IMR-90 (cell line): ENCODE measurements around the gene RNU6-9. TPM values are rescaled to one million over a fixed set of nuclear protein-coding genes. Genes with fewer than 3 reads are reported as not detected.

ENCODE experiments used
- ATAC-seq: fragments of 200-7000 bp; cut with Tn5 transposase; 2 replicates; pipeline ENCODE4 v1.9.1; 2020; ENCODE audit warnings: low read depth, mild to moderate bottlenecking, moderate library complexity
- BruUV-seq: library from RNA; stranded (reverse); fragments of 400-500 nt; replicated peaks from 2 replicates; lab custom pipeline; 2021; lab: Mats Ljungman, UMichigan
- CTCF ChIA-PET: fragments of 300-600 bp; formaldehyde crosslinking; extraction: SDS; loops from one replicate; lab custom pipeline; 2021; ENCODE audit warnings: antibody characterized with exemption; lab: Yijun Ruan, JAX
- POLR2A ChIA-PET: fragments of 300-600 bp; sonication (Branson Sonifier 250); formaldehyde crosslinking; loops from one replicate; lab custom pipeline; 2022; ENCODE audit warnings: antibody characterized with exemption; ENCODE audit not compliant: unreplicated experiment; lab: Charles Lee
- DNase-seq: peaks from one replicate; pipeline ENCODE4 v3.0.0; 2013
- H2AFZ ChIP-seq: replicated peaks from 2 replicates; pipeline ENCODE3; 2013; ENCODE audit warnings: low read length, mild to moderate bottlenecking; ENCODE audit not compliant: poor library complexity
- H2AK5ac ChIP-seq: 2 replicates; pipeline ENCODE4 v1.6.1; 2013; ENCODE audit warnings: low read depth, low read length, inconsistent platforms
- H2AK9ac ChIP-seq: replicated peaks from 2 replicates; pipeline ENCODE3; 2013; ENCODE audit warnings: mild to moderate bottlenecking, low read depth, low read length, moderate library complexity; ENCODE audit not compliant: poor library complexity
- H2BK120ac ChIP-seq: 2 replicates; pipeline ENCODE4 v1.6.1; 2013; ENCODE audit warnings: low read depth, low read length, inconsistent platforms
- H2BK15ac ChIP-seq: 3 replicates; pipeline ENCODE4 v1.6.1; 2013; ENCODE audit warnings: low read depth, low read length, inconsistent platforms
- H2BK20ac ChIP-seq: 2 replicates; pipeline ENCODE4 v1.6.1; 2013; ENCODE audit warnings: low read depth, mild to moderate bottlenecking, inconsistent platforms, low read length, moderate library complexity
- H2BK5ac ChIP-seq: 2 replicates; pipeline ENCODE4 v1.6.1; 2013; ENCODE audit warnings: mild to moderate bottlenecking, low read depth, low read length, inconsistent platforms; ENCODE audit not compliant: poor library complexity, severe bottlenecking
- H3K14ac ChIP-seq: replicated peaks from 2 replicates; pipeline ENCODE4 v1.6.1; 2013; ENCODE audit warnings: low read depth, low read length, inconsistent platforms
- H3K18ac ChIP-seq: 2 replicates; pipeline ENCODE4 v1.6.1; 2013; ENCODE audit warnings: low read depth, low read length, control low read depth
- H3K23ac ChIP-seq: 2 replicates; pipeline ENCODE4 v1.6.1; 2013; ENCODE audit warnings: low read depth, low read length, inconsistent platforms
- H3K27ac ChIP-seq: 2 replicates; pipeline ENCODE4 v1.5.1; 2013; ENCODE audit warnings: mild to moderate bottlenecking, control low read depth, low read length; ENCODE audit not compliant: insufficient read depth
- H3K27me3 ChIP-seq: 2 replicates; pipeline ENCODE4 v1.6.1; 2013; ENCODE audit warnings: low read length; ENCODE audit not compliant: control insufficient read depth, insufficient read depth
- H3K36me3 ChIP-seq: 2 replicates; pipeline ENCODE4 v1.6.1; 2013; ENCODE audit warnings: low read length, mixed read lengths; ENCODE audit not compliant: control insufficient read depth, insufficient read depth
- H3K4ac ChIP-seq: 2 replicates; pipeline ENCODE4 v1.6.1; 2013; ENCODE audit warnings: low read depth, low read length, inconsistent platforms
- H3K4me1 ChIP-seq: 2 replicates; pipeline ENCODE4 v1.6.1; 2013; ENCODE audit warnings: low read length, mixed read lengths; ENCODE audit not compliant: control insufficient read depth, insufficient read depth
- H3K4me2 ChIP-seq: 2 replicates; pipeline ENCODE4 v1.6.1; 2013; ENCODE audit warnings: low read depth, mild to moderate bottlenecking, control low read depth, low read length, moderate library complexity
- H3K4me3 ChIP-seq: 2 replicates; pipeline ENCODE4 v1.5.1; 2013; ENCODE audit warnings: low read depth, mild to moderate bottlenecking, control low read depth, low read length, moderate library complexity; ENCODE audit not compliant: insufficient read depth
- H3K56ac ChIP-seq: 2 replicates; pipeline ENCODE4 v1.6.1; 2013; ENCODE audit warnings: low read length, inconsistent platforms; ENCODE audit not compliant: insufficient read depth; ENCODE audit errors: extremely low read depth
- H3K79me1 ChIP-seq, 2 experiments: 2 replicates each; pipeline ENCODE4 v1.6.1; 2013; ENCODE audit warnings: low read length in 2 of 2, inconsistent platforms in 1 of 2, low read depth in 1 of 2
- H3K9ac ChIP-seq: 2 replicates; pipeline ENCODE4 v1.6.1; 2013; ENCODE audit warnings: low read depth, low read length, control low read depth
- H3K9me1 ChIP-seq: 2 replicates; pipeline ENCODE4 v1.6.1; 2013; ENCODE audit warnings: low read length, inconsistent platforms; ENCODE audit not compliant: insufficient read depth
- H3K9me3 ChIP-seq: 2 replicates; pipeline ENCODE4 v1.6.1; 2013; ENCODE audit warnings: low read length; ENCODE audit not compliant: control insufficient read depth, insufficient read depth
- H4K20me1 ChIP-seq: 2 replicates; pipeline ENCODE4 v1.6.1; 2013; ENCODE audit warnings: low read length, inconsistent platforms; ENCODE audit not compliant: insufficient read depth
- H4K5ac ChIP-seq: 2 replicates; pipeline ENCODE4 v1.6.1; 2013; ENCODE audit warnings: mild to moderate bottlenecking, low read depth, low read length, control low read depth
- H4K8ac ChIP-seq, 2 experiments: 2 replicates each; pipeline ENCODE4 v1.6.1; 2013; ENCODE audit warnings: low read depth in 2 of 2, low read length in 2 of 2, control low read depth in 1 of 2, inconsistent platforms in 1 of 2
- H4K91ac ChIP-seq: 2 replicates; pipeline ENCODE4 v1.6.1; 2013; ENCODE audit warnings: low read depth, low read length, inconsistent platforms; ENCODE audit not compliant: insufficient read depth
- BHLHE40 ChIP-seq: fragments of 150-350 bp; IDR thresholded peaks from 2 replicates; pipeline ENCODE4 v1.6.1; 2016; ENCODE audit warnings: mild to moderate bottlenecking, low read depth, low read length
- CHD1 ChIP-seq: IDR thresholded peaks from 2 replicates; pipeline ENCODE4 v1.6.1; 2012; ENCODE audit warnings: low read depth, low read length, improper control_type of control experiment
- FOS ChIP-seq: fragments of 150-350 bp; IDR thresholded peaks from 2 replicates; pipeline ENCODE4 v1.6.1; 2016; ENCODE audit warnings: low read depth, low read length
- MXI1 ChIP-seq: IDR thresholded peaks from 2 replicates; pipeline ENCODE4 v1.6.1; 2012; ENCODE audit warnings: low read depth, mild to moderate bottlenecking, low read length, moderate library complexity, borderline replicate concordance
- NFE2L2 ChIP-seq: fragments of 150-350 bp; IDR thresholded peaks from 2 replicates; pipeline ENCODE4 v1.6.1; 2016; ENCODE audit warnings: low read depth, mild to moderate bottlenecking, low read length
- RAD21 ChIP-seq: IDR thresholded peaks from 2 replicates; pipeline ENCODE4 v1.6.1; 2012; ENCODE audit warnings: low read length, improper control_type of control experiment
- RCOR1 ChIP-seq: IDR thresholded peaks from 2 replicates; pipeline ENCODE4 v1.6.1; 2012; ENCODE audit warnings: mild to moderate bottlenecking, low read length, improper control_type of control experiment; ENCODE audit not compliant: insufficient replicate concordance
- SMC3 ChIP-seq: fragments of 150-350 bp; IDR thresholded peaks from 2 replicates; pipeline ENCODE4 v1.6.1; 2016; ENCODE audit warnings: low read depth, mild to moderate bottlenecking, antibody characterized with exemption, low read length, moderate library complexity
- WGBS, 2 experiments: methylation state at CpG; one replicate each; pipeline versions ENCODE4 v1.1.5 to v1.1.7; 2013; ENCODE audit warnings: missing lambda C conversion rate in 2 of 2; ENCODE audit not compliant: insufficient read length in 1 of 2; ENCODE audit errors: extremely low coverage in 2 of 2; 5-methylcytosine and 5-hydroxymethylcytosine counted together
- dilution Hi-C: fragments of 300-500 bp; cut with HindIII; formaldehyde crosslinking; loops from one replicate; pipeline ENCODE4 v1.14.3; 2018; ENCODE audit warnings: low sequenced_read_pairs; ENCODE audit not compliant: unreplicated experiment
- in situ Hi-C: fragments of 300-500 bp; cut with MboI; formaldehyde crosslinking; loops from 3 replicates; pipeline ENCODE4 v1.14.3; 2019; ENCODE audit warnings: low sequenced_read_pairs, inconsistent platforms, mixed read lengths
- intact Hi-C: fragments of 100-400 bp; cut with micrococcal nuclease; formaldehyde crosslinking; loops from 2 replicates; pipeline ENCODE4 v1.10.0; 2022
- polyA plus RNA-seq, 3 experiments: library from polyadenylated mRNA; depleted of rRNA; stranded (reverse); fragments of >200 nt; gene quantifications; 2 replicates each; pipeline ENCODE4 v1.2.3, GENCODE V29; 2012; ENCODE audit warnings: low replicate concordance in 1 of 3
- total RNA-seq: library from RNA; depleted of rRNA; stranded (reverse); fragments of >200 nt; gene quantifications from 2 replicates; pipeline ENCODE4 v1.2.3, GENCODE V29; 2012
- TF ChIP-seq, protein P1 (sequence below): fragments of 150-350 bp; IDR thresholded peaks from 2 replicates; pipeline ENCODE4 v1.6.1; 2017; ENCODE audit warnings: mild to moderate bottlenecking, antibody characterized with exemption, low read length, low read depth
- TF ChIP-seq, protein P2 (sequence below): conservative IDR thresholded peaks from 2 replicates; pipeline ENCODE4 v1.5.1; 2012; ENCODE audit warnings: mild to moderate bottlenecking, low read depth, low read length, improper control_type of control experiment
- TF ChIP-seq, protein P3 (sequence below): fragments of 150-350 bp; IDR thresholded peaks from 2 replicates; pipeline ENCODE4 v1.6.1; 2016; ENCODE audit warnings: low read depth, mild to moderate bottlenecking, low read length, moderate library complexity, borderline replicate concordance

The RNU6-9 gene
- total and polyA plus RNA-seq, 2 of the 4 experiments (the other 2 are of a cell fraction): not detected

DNA sequence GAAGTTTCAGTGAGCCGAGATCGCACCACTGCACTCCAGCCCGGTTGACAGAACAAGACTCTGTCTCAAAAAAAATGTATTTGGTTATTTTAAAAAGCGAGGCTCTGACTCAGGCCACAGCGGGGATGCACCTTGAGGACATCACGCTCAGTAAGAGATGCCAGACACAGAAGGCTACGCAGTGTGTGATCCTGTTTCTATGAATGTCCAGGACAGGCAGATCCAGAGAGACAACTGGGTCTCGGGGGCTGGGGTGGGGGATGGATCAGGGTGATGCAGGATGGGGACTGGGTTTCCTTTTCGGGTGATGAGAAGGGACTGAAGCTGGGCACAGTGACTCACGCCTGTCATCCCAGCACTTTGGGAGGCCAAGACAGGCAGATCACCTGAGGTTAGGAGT is 5.7 kb upstream of the RNU6-9 start:
- Histone ChIP-seq H2AFZ (no peak overlapping the region), H4K91ac (no peak overlapping the region), H3K4me3 (no peak overlapping the region), H3K4me1 (no peaks in the 10 kb centered on the region), H4K20me1 (peaks cover 3% of the 10 kb centered on the region), H3K23ac (no peak overlapping the region), H3K9me1 (no peaks in the 10 kb centered on the region), H4K5ac (no peak overlapping the region), H3K4me2 (no peak overlapping the region), H2BK20ac (no peak overlapping the region), H3K18ac (no peak overlapping the region), H2BK5ac (no peak overlapping the region), H2AK9ac (no peak overlapping the region), H4K8ac (no peak overlapping the region), H2BK120ac (no peak overlapping the region), H3K36me3 (peaks cover 67% of the 10 kb centered on the region), H3K56ac (no peak overlapping the region), H3K14ac (no peak overlapping the region), H3K79me1 (peaks cover 13 to 44% of the 10 kb centered on the region in 2 experiments; a peak in 3 of 4 replicates), H3K27me3 (no peaks in the 10 kb centered on the region), H3K9ac (no peak overlapping the region), H3K4ac (no peak overlapping the region), H3K27ac (no peak overlapping the region), H3K9me3 (no peaks in the 10 kb centered on the region), H2BK15ac (no peak overlapping the region), H2AK5ac (no peak overlapping the region)
- DNase-seq: no peak
- intact Hi-C loops (no loop called here), dilution Hi-C loops (no loop called here), in situ Hi-C loops (no loop called here)
- WGBS, 2 experiments: 93% methylated on average over 4 of the region's 10 CpGs; no CpG with 5 or more reads in 1 of the 2 experiments
- POLR2A ChIA-PET: interaction anchor here (0.7 kb wide), 1 partner anchor 51 kb away, joined by 21 read pairs; no protein-coding TSS in a partner anchor
- no peak for ATAC-seq
- BruUV-seq: no TSS peak
- TF ChIP-seq RAD21: no peak
- TF ChIP-seq, protein P1, sequence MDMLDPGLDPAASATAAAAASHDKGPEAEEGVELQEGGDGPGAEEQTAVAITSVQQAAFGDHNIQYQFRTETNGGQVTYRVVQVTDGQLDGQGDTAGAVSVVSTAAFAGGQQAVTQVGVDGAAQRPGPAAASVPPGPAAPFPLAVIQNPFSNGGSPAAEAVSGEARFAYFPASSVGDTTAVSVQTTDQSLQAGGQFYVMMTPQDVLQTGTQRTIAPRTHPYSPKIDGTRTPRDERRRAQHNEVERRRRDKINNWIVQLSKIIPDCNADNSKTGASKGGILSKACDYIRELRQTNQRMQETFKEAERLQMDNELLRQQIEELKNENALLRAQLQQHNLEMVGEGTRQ: no peak
- no peak for TF ChIP-seq NFE2L2
- TF ChIP-seq BHLHE40: no peak
- TF ChIP-seq CHD1: no peak
- TF ChIP-seq RCOR1: no peak
- no peak for TF ChIP-seq MXI1
- no peak for TF ChIP-seq FOS
- TF ChIP-seq, protein P2, sequence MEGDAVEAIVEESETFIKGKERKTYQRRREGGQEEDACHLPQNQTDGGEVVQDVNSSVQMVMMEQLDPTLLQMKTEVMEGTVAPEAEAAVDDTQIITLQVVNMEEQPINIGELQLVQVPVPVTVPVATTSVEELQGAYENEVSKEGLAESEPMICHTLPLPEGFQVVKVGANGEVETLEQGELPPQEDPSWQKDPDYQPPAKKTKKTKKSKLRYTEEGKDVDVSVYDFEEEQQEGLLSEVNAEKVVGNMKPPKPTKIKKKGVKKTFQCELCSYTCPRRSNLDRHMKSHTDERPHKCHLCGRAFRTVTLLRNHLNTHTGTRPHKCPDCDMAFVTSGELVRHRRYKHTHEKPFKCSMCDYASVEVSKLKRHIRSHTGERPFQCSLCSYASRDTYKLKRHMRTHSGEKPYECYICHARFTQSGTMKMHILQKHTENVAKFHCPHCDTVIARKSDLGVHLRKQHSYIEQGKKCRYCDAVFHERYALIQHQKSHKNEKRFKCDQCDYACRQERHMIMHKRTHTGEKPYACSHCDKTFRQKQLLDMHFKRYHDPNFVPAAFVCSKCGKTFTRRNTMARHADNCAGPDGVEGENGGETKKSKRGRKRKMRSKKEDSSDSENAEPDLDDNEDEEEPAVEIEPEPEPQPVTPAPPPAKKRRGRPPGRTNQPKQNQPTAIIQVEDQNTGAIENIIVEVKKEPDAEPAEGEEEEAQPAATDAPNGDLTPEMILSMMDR: no peak
- TF ChIP-seq, protein P3, sequence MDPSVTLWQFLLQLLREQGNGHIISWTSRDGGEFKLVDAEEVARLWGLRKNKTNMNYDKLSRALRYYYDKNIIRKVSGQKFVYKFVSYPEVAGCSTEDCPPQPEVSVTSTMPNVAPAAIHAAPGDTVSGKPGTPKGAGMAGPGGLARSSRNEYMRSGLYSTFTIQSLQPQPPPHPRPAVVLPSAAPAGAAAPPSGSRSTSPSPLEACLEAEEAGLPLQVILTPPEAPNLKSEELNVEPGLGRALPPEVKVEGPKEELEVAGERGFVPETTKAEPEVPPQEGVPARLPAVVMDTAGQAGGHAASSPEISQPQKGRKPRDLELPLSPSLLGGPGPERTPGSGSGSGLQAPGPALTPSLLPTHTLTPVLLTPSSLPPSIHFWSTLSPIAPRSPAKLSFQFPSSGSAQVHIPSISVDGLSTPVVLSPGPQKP: no peak
- no peak for TF ChIP-seq SMC3
- CTCF ChIA-PET: no interaction called here
